HUES48 (cell line): ENCODE measurements around the gene MLF1.
"Not testable (repeated sequence)": the region's sequence is repeated elsewhere in the genome, so short reads cannot be mapped to it uniquely, and the experiment has no call there.

Experiments
- H3K27ac ChIP-seq: one replicate; pipeline ENCODE4 v1.7.0; 2013; ENCODE audit warnings: low read depth, low read length, inconsistent platforms
- H3K27me3 ChIP-seq: 2 replicates; pipeline ENCODE4 v1.6.1; 2013; ENCODE audit warnings: mild to moderate bottlenecking, low read length; ENCODE audit not compliant: control insufficient read depth, insufficient read depth
- H3K36me3 ChIP-seq: 2 replicates; pipeline ENCODE4 v1.6.1; 2013; ENCODE audit warnings: low read length; ENCODE audit not compliant: control insufficient read depth, insufficient read depth
- H3K4me1 ChIP-seq: 2 replicates; pipeline ENCODE4 v1.6.1; 2013; ENCODE audit warnings: mild to moderate bottlenecking, low read length; ENCODE audit not compliant: control insufficient read depth, insufficient read depth
- H3K4me3 ChIP-seq: 2 replicates; pipeline ENCODE4 v1.5.1; 2013; ENCODE audit warnings: mild to moderate bottlenecking, low read depth, low read length
- H3K9ac ChIP-seq: 2 replicates; pipeline ENCODE4 v1.6.1; 2013; ENCODE audit warnings: mild to moderate bottlenecking, low read depth, low read length, moderate library complexity
- H3K9me3 ChIP-seq: 2 replicates; pipeline ENCODE4 v1.6.1; 2013; ENCODE audit warnings: low read length; ENCODE audit not compliant: control insufficient read depth, insufficient read depth

MLF1 gene

GRCh38 chr3:158570999-158571702 is at the start of gene MLF1:
Gene MLF1 (plus strand): TSS chr3:158571194. CDS start chr3:158571301, 107 bp downstream.
- peaks cover 18% of the 10 kb centered on the region for H3K4me1 ChIP-seq

DNA sequence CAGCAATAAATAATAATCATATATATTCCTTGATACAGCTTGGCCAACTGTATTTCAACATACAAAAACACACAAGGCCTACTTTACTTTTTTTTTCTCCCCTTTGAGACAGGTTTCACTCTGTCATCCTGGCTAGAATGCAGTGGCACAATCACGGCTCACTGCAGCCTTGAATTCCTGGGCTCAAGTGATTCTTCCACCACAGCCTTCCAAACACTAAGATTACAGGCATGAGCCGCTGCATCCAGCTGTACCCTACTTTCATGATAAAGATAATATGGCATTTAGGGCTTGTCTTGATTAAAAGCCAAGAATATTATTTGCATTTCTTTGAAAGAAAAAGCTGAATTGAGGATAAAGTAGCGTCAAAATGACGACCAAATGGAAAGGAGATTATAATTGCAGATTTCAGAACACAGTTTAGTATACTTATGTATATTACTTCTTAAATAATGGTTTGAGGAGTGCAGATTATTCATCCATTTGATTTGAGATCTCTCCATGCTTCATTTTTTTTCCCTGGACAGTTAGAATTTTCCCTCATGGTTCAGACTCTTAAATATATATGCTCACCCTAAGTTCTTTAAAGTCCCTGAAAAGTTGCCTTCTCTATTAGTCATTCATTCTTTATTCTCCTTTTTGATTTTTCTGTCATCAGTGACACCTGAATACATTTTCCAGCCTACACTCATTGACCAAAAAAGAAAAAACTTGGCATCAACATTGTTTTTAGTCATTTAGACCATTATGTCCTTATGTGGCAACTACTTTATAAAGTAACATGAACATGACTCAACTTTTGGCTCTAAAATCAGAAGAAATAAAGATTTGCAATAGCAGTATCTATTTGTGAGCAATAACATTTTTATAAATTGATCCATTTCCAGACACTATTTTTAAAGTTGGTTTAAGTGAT is 48.5 kb upstream of the MLF1 start:
- Histone ChIP-seq H3K4me3 (no peak overlapping the region), H3K27ac (no peak overlapping the region), H3K27me3 (no peaks in the 10 kb centered on the region), H3K36me3 (no peaks in the 10 kb centered on the region), H3K4me1 (no peaks in the 10 kb centered on the region), H3K9ac (no peak overlapping the region), H3K9me3 (peaks cover 3% of the 10 kb centered on the region)

More at GRCh38 chr3:158570999-158571702, at the start of gene MLF1:
- H3K9me3 ChIP-seq: no peaks in the 10 kb centered on the region
- peaks cover 16% of the 10 kb centered on the region for H3K27me3 ChIP-seq
- peak within 1 kb of the TSS; percentile 70 for H3K4me3 ChIP-seq
- H3K9ac ChIP-seq: peak within 1 kb of the TSS; percentile 49
- H3K36me3 ChIP-seq: no peaks in the 10 kb centered on the region
- no peak within 1 kb of the TSS for H3K27ac ChIP-seq

- Histone ChIP-seq H3K4me3 (no peak overlapping the region), H3K9me3 (no peaks in the 10 kb centered on the region), H3K4me1 (no peaks in the 10 kb centered on the region), H3K9ac (no peak overlapping the region), H3K36me3 (no peaks in the 10 kb centered on the region), H3K27me3 (no peaks in the 10 kb centered on the region), H3K27ac (no peak overlapping the region)
These were observed 42.8 kb upstream of the MLF1 start for GRCh38 chr3:158528076-158528674.

DNA sequence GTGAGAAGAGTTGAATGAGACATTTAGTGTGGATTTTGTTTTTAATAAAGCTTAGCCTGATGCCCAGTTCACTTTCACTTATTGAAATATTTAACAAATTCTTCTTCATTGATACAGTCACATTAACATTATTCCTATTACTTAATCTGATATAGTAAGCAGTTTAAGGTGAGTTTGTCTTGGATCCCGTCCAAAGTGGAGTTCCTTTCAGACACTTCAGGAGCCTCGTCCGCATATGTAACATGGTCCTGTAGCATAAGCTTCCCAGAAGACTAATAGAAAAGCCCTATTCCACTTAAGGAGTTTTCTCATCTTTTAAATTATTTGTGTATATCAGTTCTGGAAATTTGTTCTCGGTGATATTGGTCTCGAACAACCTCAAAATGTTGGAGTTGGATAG is 39.7 kb upstream of the MLF1 start:
- no peak overlapping the region for H3K27ac ChIP-seq
- H3K9ac ChIP-seq: no peak overlapping the region

DNA sequence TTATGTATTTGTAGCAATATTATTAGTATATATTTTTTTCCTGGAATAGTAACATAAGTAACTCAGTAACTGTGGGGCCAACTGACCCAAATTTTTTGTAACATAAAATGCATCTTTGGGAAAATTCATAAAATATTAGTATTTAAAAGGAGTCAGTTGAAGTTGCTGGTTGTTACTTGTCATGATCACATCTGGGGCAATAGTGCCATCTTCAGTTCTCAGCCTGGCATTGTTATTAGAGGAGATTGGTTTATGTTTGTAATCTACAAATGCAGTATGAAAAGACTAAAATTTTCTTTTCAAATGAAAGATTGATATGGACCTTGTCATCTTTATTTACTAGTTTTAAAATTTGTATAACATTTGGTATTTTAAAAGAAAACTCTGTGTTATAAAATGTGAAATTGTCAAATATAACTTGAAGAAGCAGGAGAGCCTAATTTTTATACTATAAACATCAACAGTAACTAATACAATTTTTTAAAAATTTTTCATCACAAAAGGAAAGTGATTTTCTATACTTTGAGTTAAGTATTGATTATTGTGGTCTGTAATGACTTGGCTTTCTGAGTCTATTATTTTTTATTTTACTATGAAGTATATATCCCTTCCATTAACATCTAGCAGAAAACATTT is 38.8 kb upstream of the MLF1 start:
- no peak overlapping the region for H3K27ac ChIP-seq
- no peaks in the 10 kb centered on the region for H3K4me1 ChIP-seq
- no peak overlapping the region for H3K9ac ChIP-seq

More for the DNA sequence above, 39.7 kb upstream of the MLF1 start:
- Histone ChIP-seq H3K4me1 (no peaks in the 10 kb centered on the region), H3K9me3 (no peaks in the 10 kb centered on the region), H3K4me3 (no peak overlapping the region), H3K27me3 (no peaks in the 10 kb centered on the region), H3K36me3 (no peaks in the 10 kb centered on the region)

DNA sequence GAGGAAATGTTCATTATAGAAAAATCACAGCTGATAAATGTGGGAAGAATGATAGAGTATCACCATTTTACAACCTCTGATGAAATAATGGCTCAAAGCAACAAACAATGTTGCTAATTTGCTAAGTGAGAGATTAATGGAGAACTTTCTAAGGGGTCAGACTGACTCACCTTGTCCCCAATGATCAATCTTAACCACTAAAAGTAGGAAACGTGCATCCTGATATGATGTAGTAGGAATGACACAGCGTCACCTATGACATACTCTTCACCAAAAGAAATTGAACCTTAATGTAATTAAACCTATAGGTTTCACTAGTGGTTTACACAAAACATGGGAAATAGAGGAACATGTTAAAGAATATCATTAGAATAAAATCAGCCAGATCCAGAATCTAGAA is 35.1 kb upstream of the MLF1 start:
- Histone ChIP-seq H3K4me1 (no peaks in the 10 kb centered on the region), H3K36me3 (no peaks in the 10 kb centered on the region), H3K9ac (no peak overlapping the region)

More for the DNA sequence above, 38.8 kb upstream of the MLF1 start:
- Histone ChIP-seq H3K9me3 (no peaks in the 10 kb centered on the region), H3K4me3 (no peak overlapping the region), H3K36me3 (no peaks in the 10 kb centered on the region), H3K27me3 (no peaks in the 10 kb centered on the region)

DNA sequence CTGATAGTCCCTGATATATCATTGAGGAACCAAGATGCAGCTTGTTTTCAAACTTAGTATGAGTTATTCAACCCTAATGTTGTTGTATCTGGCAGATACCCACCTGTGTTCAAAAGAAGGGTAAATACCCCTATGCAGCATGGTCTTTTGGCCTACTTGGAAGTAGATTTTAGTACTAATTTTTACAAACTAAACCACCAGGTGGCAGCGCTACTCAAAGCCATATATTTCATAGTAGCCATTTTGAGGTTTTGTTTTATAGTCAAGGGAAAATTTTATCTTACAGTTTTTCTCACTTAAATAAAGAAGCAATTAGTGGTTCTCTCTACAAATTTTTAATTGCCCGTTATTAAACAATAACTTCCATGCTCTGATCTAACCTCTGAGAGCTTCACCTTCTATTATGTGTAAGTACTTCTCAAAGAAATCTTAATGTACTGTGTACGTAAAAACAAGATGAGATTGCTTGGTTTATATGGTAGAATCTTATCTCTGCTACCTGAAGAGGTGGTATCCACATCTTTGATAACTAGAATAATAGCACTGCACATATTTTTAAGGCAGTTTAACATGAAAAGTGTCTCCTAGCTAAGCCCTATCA is 31.5 kb upstream of the MLF1 start:
- no peaks in the 10 kb centered on the region for H3K9me3 ChIP-seq
- no peak overlapping the region for H3K27ac ChIP-seq
- no peak overlapping the region for H3K9ac ChIP-seq
- no peaks in the 10 kb centered on the region; the same call in 1 of the 2 replicates for H3K36me3 ChIP-seq
- H3K4me3 ChIP-seq: no peak overlapping the region
- H3K4me1 ChIP-seq: no peaks in the 10 kb centered on the region
- no peaks in the 10 kb centered on the region for H3K27me3 ChIP-seq

More for the DNA sequence above, 35.1 kb upstream of the MLF1 start:
- no peaks in the 10 kb centered on the region for H3K9me3 ChIP-seq
- no peak overlapping the region for H3K27ac ChIP-seq
- H3K27me3 ChIP-seq: no peaks in the 10 kb centered on the region
- no peak overlapping the region for H3K4me3 ChIP-seq

- Histone ChIP-seq H3K27me3 (no peaks in the 10 kb centered on the region), H3K27ac (no peak overlapping the region), H3K9ac (no peak overlapping the region), H3K36me3 (no peaks in the 10 kb centered on the region; the same call in 1 of the 2 replicates), H3K4me1 (no peaks in the 10 kb centered on the region), H3K9me3 (no peaks in the 10 kb centered on the region), H3K4me3 (no peak overlapping the region)
These were observed 30.9 kb upstream of the MLF1 start for GRCh38 chr3:158540066-158540465.

DNA sequence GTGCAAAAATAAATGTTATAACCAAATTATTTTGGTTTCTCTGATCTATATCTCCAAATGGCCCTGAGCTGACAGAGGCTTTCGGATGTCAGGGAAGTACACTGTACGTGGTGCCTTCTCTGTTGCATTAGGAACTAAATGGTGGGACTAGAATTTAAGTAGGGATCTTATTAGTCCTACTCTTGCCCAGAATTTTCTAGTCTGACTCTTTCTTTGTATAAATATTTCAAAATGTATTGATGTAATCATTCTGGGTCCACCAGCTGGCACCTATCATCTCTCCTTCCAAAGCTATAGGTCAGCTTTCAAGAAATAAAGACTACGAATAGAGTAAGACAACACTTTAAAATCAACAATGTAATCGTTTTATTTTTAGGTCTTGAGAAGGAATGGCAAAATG is 22.3 kb upstream of the MLF1 start:
- Histone ChIP-seq H3K4me3 (no peak overlapping the region), H3K9ac (no peak overlapping the region), H3K36me3 (no peaks in the 10 kb centered on the region; the same call in 1 of the 2 replicates), H3K27me3 (no peaks in the 10 kb centered on the region), H3K27ac (no peak overlapping the region), H3K4me1 (no peaks in the 10 kb centered on the region), H3K9me3 (no peaks in the 10 kb centered on the region; the same call in 1 of the 2 replicates)

- not testable (repeated sequence) for H3K4me3 ChIP-seq, H3K36me3 ChIP-seq, H3K9ac ChIP-seq, H3K27ac ChIP-seq, H3K9me3 ChIP-seq, H3K27me3 ChIP-seq, H3K4me1 ChIP-seq
These were observed 21.1 kb upstream of the MLF1 start for GRCh38 chr3:158549938-158550337.
